Activated B cell treated with CpG ODN at 0.5 μM for 24 hours (primary cell): Measurements from ENCODE around the gene ZGPAT. TPM values are rescaled to one million over a fixed set of nuclear protein-coding genes. Genes with fewer than 3 reads are reported as not detected.
"Not testable (repeated sequence)": the region's sequence is repeated elsewhere in the genome, so short reads cannot be mapped to it uniquely, and the experiment has no call there.

ENCODE experiments used
- ATAC-seq: fragments of 200-7000 bp; cut with Tn5 transposase; one replicate; pipeline ENCODE4 v1.10.0; 2021; ENCODE audit warnings: low read depth, mild to moderate bottlenecking, moderate library complexity
- CTCF ChIA-PET: fragments of 350-600 bp; sonication (Branson Sonifier 250); formaldehyde crosslinking; loops from one replicate; lab custom pipeline; 2021; ENCODE audit warnings: antibody characterized with exemption; lab: Charles Lee
- POLR2A ChIA-PET: fragments of 350-600 bp; sonication (Branson Sonifier 250); formaldehyde crosslinking; loops from one replicate; lab custom pipeline; 2021; ENCODE audit warnings: antibody characterized with exemption; lab: Charles Lee
- DNase-seq: peaks from one replicate; pipeline ENCODE4 v3.0.0; 2022
- H3K27ac Mint-ChIP-seq: one replicate; pipeline ENCODE4 v1.8.0; 2020; ENCODE audit warnings: mixed read lengths
- H3K27me3 Mint-ChIP-seq: one replicate; pipeline ENCODE4 v1.8.0; 2021; ENCODE audit warnings: mixed read lengths
- H3K36me3 Mint-ChIP-seq: one replicate; pipeline ENCODE4 v1.8.0; 2021; ENCODE audit warnings: low read depth, mixed read lengths
- H3K4me1 Mint-ChIP-seq: one replicate; pipeline ENCODE4 v1.8.0; 2021; ENCODE audit warnings: mixed read lengths
- H3K4me3 Mint-ChIP-seq: one replicate; pipeline ENCODE4 v1.8.0; 2020; ENCODE audit warnings: mild to moderate bottlenecking, mixed read lengths
- H3K9me3 Mint-ChIP-seq: one replicate; pipeline ENCODE4 v1.8.0; 2020; ENCODE audit warnings: mixed read lengths
- intact Hi-C: fragments of 100-400 bp; cut with micrococcal nuclease; formaldehyde crosslinking; loops from one replicate; pipeline ENCODE4 v1.15.1; 2024
- total RNA-seq: library from RNA; stranded (reverse); gene quantifications from 2 replicates; pipeline ENCODE4 v1.2.3, GENCODE V29; 2022
- TF ChIP-seq, protein P1 (sequence below): fragments of 200-600 bp; IDR thresholded peaks from one replicate; pipeline ENCODE4 v1.8.0; 2022; ENCODE audit warnings: antibody characterized with exemption, mild to moderate bottlenecking

The ZGPAT gene
- total RNA-seq, 1 donor from 2014 or later, result 44.0 TPM

DNA sequence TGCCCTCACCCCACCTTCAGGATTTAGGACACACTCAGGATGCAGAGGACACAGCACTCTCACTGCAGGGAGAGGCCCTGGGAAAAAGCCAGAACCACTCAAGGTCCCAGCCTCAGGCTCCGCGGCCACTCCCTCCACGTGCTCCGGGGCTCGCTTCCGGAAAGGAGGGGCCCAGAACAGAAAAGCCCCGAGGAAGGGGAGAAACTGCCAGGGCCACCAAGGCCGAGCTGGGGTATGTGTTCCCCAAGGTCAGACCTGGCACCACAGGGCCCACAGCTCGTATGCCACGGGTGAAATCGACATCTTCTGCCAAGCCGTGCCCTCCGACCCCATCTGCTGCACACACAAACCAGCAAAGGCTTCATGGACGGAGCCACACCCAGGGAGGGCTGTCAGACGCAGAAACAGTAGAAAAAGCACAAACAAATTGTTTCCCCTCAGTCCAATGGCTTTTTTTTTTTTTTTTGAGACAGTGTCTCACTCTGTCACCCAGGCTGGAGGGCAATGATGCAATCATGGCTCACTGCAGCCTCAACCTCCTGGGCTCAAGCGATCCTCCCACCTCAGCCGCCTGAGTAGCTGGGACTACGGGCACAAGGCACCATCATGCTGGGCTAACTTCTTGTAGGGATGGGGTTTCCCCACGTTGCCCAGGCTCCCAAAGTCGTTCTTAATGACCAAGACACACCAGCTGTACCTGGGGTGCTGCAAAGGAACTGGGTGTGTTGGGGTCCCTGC is 65.1 kb downstream of the ZGPAT start:
- ATAC-seq, result no peak
- CTCF ChIA-PET, result no interaction called here
- no peak overlapping the region for H3K27ac Mint-ChIP-seq
- POLR2A ChIA-PET, result no interaction called here
- intact Hi-C loops, result no loop called here
- H3K4me1 Mint-ChIP-seq, result no peaks in the 10 kb centered on the region
- no peaks in the 10 kb centered on the region for H3K36me3 Mint-ChIP-seq
- H3K27me3 Mint-ChIP-seq, result peaks cover 2% of the 10 kb centered on the region
- no peak overlapping the region for H3K4me3 Mint-ChIP-seq
- TF ChIP-seq, protein P1, sequence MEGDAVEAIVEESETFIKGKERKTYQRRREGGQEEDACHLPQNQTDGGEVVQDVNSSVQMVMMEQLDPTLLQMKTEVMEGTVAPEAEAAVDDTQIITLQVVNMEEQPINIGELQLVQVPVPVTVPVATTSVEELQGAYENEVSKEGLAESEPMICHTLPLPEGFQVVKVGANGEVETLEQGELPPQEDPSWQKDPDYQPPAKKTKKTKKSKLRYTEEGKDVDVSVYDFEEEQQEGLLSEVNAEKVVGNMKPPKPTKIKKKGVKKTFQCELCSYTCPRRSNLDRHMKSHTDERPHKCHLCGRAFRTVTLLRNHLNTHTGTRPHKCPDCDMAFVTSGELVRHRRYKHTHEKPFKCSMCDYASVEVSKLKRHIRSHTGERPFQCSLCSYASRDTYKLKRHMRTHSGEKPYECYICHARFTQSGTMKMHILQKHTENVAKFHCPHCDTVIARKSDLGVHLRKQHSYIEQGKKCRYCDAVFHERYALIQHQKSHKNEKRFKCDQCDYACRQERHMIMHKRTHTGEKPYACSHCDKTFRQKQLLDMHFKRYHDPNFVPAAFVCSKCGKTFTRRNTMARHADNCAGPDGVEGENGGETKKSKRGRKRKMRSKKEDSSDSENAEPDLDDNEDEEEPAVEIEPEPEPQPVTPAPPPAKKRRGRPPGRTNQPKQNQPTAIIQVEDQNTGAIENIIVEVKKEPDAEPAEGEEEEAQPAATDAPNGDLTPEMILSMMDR, result no peak
- no peak for DNase-seq
- H3K9me3 Mint-ChIP-seq, result no peaks in the 10 kb centered on the region

DNA sequence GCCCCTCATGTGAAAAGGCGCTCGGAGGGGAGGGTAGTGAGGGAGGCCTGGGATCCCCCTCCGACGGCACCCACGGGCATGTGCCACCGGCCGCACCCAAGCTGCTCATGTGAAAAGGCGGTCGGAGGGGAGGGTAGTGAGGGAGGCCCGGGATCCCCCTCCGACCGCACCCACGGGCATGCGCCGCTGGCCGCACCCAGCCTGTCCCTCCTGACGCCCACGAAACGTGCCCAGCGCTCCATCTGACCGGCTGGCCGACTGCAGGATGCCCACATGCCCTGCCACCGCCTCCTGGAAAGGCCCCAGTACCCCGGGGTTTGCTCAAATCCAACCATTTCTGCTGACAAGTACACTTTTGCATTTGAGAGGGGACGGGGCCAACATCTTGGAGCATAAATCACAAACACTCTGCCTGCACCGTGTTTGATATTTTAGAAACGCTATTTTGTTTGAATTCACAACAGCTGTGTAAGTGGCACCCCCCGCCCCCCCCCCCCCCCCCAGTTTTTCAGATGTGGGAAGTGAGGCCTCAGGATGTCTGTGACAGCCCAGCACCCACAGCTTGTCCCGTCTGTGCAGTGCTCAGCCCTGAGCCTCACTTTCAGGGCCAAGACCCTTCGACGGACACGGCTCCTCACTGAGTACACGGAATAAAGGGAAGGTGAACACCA is 65.9 kb downstream of the ZGPAT start:
- Mint-ChIP-seq H3K36me3 (no peaks in the 10 kb centered on the region), H3K4me3 (no peak overlapping the region), H3K4me1 (no peaks in the 10 kb centered on the region), H3K27ac (no peak overlapping the region), H3K9me3 (no peaks in the 10 kb centered on the region), H3K27me3 (peaks cover 2% of the 10 kb centered on the region)
- CTCF ChIA-PET, result no interaction called here
- no peak for ATAC-seq
- POLR2A ChIA-PET, result interaction anchor here (0.6 kb wide), 1 partner anchor 75 kb away, joined by 3 read pairs; no protein-coding TSS in a partner anchor
- TF ChIP-seq, protein P1, result no peak
- DNase-seq, result no peak
- intact Hi-C loops, result no loop called here

- no peaks in the 10 kb centered on the region for H3K36me3 Mint-ChIP-seq
- TF ChIP-seq, protein P1, result no peak
- ATAC-seq (no peak), DNase-seq (no peak)
- H3K27me3 Mint-ChIP-seq, result peaks cover 2% of the 10 kb centered on the region
- H3K27ac Mint-ChIP-seq, result no peak overlapping the region
- H3K9me3 Mint-ChIP-seq, result no peaks in the 10 kb centered on the region
- ChIA-PET POLR2A (no interaction called here), CTCF (no interaction called here)
- intact Hi-C loops, result no loop called here
- H3K4me3 Mint-ChIP-seq, result no peak overlapping the region
- H3K4me1 Mint-ChIP-seq, result no peaks in the 10 kb centered on the region
Observed at GRCh38 chr20:63774306-63774705, 66.5 kb downstream of the ZGPAT start.

DNA sequence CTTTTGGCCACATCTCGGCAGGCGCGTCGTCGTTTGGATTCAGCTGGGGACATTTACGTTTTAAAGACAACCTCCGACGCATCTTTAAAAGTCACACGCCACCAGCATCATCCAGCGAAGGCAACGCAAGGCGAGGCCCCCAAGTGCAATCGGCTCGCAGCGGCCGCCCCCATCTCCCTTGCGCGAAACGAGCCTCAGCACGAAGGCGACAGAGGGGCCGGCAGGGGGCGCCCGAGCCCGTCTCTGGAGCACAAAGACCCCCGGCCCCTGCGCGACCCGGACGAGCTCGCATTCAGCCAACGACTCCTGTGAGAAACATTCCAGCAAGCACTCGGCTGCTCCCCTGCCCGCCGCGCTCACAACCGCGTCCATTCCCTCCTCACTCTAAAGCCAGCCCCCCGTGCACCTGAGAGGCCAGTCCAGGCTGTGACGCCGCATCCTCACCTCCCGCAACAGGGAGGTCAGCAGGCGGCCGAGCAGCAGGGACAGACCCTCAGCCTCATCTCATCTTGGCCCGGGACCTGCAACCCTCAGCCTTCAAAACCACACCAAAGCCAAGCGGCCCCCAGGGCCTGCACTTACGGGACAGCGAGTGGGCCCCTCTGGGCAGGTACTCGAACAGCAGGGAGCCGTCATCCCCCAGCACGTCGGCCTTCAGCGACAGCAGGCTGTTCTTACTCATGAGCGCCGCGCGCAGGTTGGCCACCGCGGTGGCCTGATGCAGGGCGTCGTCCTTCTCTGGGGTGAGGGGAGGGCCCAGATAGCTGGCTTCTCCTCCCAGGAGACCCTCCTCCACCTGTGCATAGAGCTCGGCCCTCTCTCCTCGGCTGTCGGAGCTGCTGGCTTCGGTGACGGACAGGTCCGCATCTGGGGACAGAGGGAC is 67.5 kb downstream of the ZGPAT start:
- DNase-seq (no peak), ATAC-seq (no peak)
- TF ChIP-seq, protein P1, result no peak
- ChIA-PET CTCF (interaction anchor here (0.8 kb wide), 1 partner anchor 11 kb away, joined by 3 read pairs; no protein-coding TSS in a partner anchor), POLR2A (no interaction called here)
- Mint-ChIP-seq H3K4me1 (no peaks in the 10 kb centered on the region), H3K36me3 (no peaks in the 10 kb centered on the region), H3K4me3 (no peak overlapping the region), H3K27me3 (peaks cover 2% of the 10 kb centered on the region), H3K9me3 (no peaks in the 10 kb centered on the region), H3K27ac (no peak overlapping the region)
- intact Hi-C loops, result no loop called here

DNA sequence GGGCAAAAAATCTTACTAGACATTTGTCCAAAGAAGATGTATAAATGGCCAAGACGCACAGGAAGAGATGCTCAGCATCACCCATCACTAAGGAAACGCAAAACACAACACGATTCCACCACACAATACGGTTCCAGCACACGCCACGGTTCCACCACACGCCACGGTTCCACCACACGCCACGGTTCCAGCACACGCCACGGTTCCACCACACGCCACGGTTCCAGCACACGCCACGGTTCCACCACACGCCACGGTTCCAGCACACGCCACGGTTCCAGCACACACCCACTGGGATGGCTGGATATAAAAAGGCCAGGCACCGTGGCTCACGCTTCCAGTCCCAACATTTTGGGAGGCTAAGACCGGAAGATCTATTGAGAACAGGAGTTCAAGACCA is 69.0 kb downstream of the ZGPAT start:
- H3K4me1 Mint-ChIP-seq, H3K36me3 Mint-ChIP-seq, H3K27me3 Mint-ChIP-seq, ATAC-seq, H3K27ac Mint-ChIP-seq, DNase-seq, intact Hi-C loops, CTCF ChIA-PET, H3K9me3 Mint-ChIP-seq, POLR2A ChIA-PET, H3K4me3 Mint-ChIP-seq: not testable (repeated sequence)
